Aorta (tissue), 5 donors: ENCODE results near the gene NEK6. TPM values are rescaled to one million over a fixed set of nuclear protein-coding genes. Genes with fewer than 3 reads are reported as not detected.

ENCODE experiments used
- ATAC-seq: fragments of 200-7000 bp; cut with Tn5 transposase; one replicate; pipeline ENCODE4 v1.9.1; 2022; ENCODE audit warnings: moderate library complexity; ENCODE audit not compliant: low FRiP score
- DNase-seq, 2 donors: peaks; one replicate each; pipeline ENCODE4 v3.0.0-alpha.2; 2020
- H3K27ac ChIP-seq, 2 donors: one replicate each; pipeline ENCODE4 v1.5.1; 2013; ENCODE audit warnings: low read length in 2 of 2, mild to moderate bottlenecking in 2 of 2, moderate library complexity in 2 of 2, control low read depth in 1 of 2, inconsistent platforms in 1 of 2, low read depth in 1 of 2
- H3K27me3 ChIP-seq, 2 donors: one replicate each; pipeline ENCODE4 v1.6.1; 2013; ENCODE audit warnings: control low read depth in 1 of 2, low read length in 1 of 2, mild to moderate bottlenecking in 1 of 2, moderate library complexity in 1 of 2; ENCODE audit not compliant: insufficient read depth in 2 of 2, control insufficient read depth in 1 of 2
- H3K36me3 ChIP-seq, 2 donors: one replicate each; pipeline ENCODE4 v1.6.1; 2013; ENCODE audit warnings: control low read depth in 1 of 2, low read length in 1 of 2, mild to moderate bottlenecking in 1 of 2; ENCODE audit not compliant: insufficient read depth in 2 of 2, control insufficient read depth in 1 of 2
- H3K4me1 ChIP-seq, 2 donors: one replicate each; pipeline ENCODE4 v1.6.1; 2013; ENCODE audit warnings: low read length in 2 of 2, control low read depth in 1 of 2, mild to moderate bottlenecking in 1 of 2, moderate library complexity in 1 of 2; ENCODE audit not compliant: insufficient read depth in 2 of 2, control insufficient read depth in 1 of 2
- H3K4me3 ChIP-seq, 2 donors: one replicate each; pipeline ENCODE4 v1.5.1; 2013; ENCODE audit warnings: low read length in 2 of 2, control low read depth in 1 of 2, mild to moderate bottlenecking in 1 of 2
- H3K9me3 ChIP-seq: one replicate; pipeline ENCODE4 v1.6.1; 2013; ENCODE audit warnings: mild to moderate bottlenecking, low read length; ENCODE audit not compliant: control insufficient read depth
- WGBS, 2 donors: extraction: QIAGEN DNeasy Blood & Tissue Kit; methylation state at CpG; one replicate each; pipeline ENCODE4 v1.1.7; 2013; 5-methylcytosine and 5-hydroxymethylcytosine counted together
- intact Hi-C, 2 donors: fragments of 100-400 bp; cut with DNase I; formaldehyde crosslinking; loops; one replicate each; pipeline versions ENCODE4 v1.14.2 to v1.15.0; 2022
- polyA plus RNA-seq, 2 donors: library from polyadenylated mRNA; stranded (reverse); fragments of 200-250 nt; gene quantifications; one replicate each; pipeline ENCODE4 v1.2.3, GENCODE V29; 2013
- total RNA-seq, 2 donors: library from RNA; stranded (reverse); fragmentation: NEBNext Ultra II Directional; extraction: Animal tissue kit (Norgen Biotek cat#: 25700); gene quantifications; one replicate each; pipeline ENCODE4 v1.2.1, GENCODE V29; 2021
- donor health status: healthy with polysubstance abuse.
- donor health status: Bipolar disorder and iron deficiency.
- donor health status: DM: no; HTN: no; CAD: no.
- donor health status: DM: no; HTN: no; CAD: no.
- donor health status: DM: yes; HTN: yes; CAD: no.

Gene NEK6
- total and polyA plus RNA-seq, 4 donors: 8.2 to 72.8 (median 37.0) TPM

DNA sequence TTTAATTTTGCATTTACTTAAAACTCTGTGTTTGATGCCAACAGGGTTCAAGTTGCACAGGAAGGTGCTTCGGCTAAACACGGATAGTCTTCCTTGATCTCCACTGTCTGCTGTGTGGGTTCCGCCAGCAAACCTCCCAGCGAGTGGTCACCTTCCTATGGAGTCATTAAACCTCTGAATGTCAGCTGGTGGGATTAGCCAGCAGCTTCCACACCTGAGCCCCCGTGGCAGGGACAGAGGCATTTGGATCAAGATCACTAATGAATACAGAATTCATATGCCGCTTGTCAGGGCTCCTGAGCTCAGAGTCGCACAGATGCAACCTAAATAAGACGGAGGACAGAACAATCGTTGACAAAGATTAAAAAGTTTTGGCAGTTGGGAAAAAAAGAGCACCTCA lies 118.0 kb downstream of the NEK6 start:
- H3K9me3 ChIP-seq: no peaks in the 10 kb centered on the region
- peaks cover 2 to 6% of the 10 kb centered on the region in 2 donors for H3K36me3 ChIP-seq
- 91 to 94% methylated on average over 9 of the region's 9 CpGs for WGBS, 2 donors
- intact Hi-C loops: no loop called here
- no peak overlapping the region for H3K27ac ChIP-seq
- no peak for ATAC-seq
- peaks cover 4 to 5% of the 10 kb centered on the region in 2 donors for H3K4me1 ChIP-seq
- H3K4me3 ChIP-seq: no peak overlapping the region
- DNase-seq: no peak
- H3K27me3 ChIP-seq: no peaks in the 10 kb centered on the region

DNA sequence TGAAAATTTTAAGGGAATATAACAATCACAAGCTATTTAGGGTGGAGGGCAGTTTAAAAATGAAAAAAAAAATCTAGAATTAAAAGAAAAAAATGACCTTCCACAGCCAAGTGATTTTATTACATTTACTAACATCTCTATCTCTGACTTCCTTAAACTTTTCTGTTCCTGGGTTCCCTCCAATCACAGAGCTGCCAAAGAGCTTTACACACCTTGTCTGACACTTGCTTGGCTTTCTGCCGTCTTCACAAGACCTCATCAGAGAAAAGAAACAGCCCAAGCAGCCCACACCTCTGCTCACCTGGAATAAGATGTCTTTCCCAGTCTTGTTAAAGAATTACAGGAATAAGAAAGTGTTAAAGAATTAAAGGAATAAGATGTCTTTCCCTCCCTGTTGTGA lies 118.6 kb downstream of the NEK6 start:
- 56 to 65% methylated on average over 1 of the region's 1 CpG for WGBS, 2 donors
- no peak for ATAC-seq

DNA sequence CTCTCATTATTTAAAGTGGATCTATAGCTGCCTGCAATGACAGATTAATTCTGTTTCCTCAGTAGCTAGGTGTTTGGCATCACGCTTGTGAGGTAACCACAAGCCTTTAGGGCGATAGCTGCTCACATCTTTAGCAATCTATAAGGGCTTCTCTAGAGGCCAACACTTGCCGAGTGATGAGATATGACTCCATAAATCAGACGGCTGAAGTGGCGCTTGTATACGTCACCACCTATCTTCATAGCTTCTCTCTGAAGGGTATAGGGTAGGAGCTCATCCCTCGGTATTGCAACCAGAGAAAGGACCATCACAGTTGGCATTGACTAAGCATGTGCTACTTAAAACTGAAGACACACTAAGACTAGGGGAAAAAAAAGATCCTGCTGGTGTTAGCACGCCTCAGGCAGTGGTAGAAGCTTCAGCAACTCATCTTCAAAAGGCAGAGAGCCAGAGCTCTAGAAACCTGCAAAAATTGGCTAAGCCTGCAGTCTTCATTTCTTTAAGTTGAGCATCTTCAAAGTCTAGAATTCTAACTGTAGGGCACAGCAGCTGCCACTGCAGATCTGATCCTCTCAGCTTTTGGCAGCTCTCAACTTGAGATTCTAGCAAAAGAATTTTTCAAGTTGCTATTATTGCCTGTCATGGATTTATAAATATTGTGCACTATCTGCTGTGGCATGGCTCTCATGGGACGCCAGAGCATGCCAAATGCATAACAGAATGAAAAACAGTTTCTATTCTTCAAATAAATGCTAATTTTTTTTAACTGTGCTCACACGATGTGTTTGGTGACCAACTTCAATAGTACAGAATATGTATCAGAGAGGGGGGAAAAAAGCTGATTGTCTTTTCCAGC lies 120.0 kb downstream of the NEK6 start:
- 72 to 75% methylated on average over 10 of the region's 10 CpGs for WGBS, 2 donors
- no peak for ATAC-seq
- intact Hi-C loops: no loop called here

More for the DNA sequence above, 118.6 kb downstream of the NEK6 start:
- Histone ChIP-seq H3K27me3 (no peaks in the 10 kb centered on the region), H3K27ac (no peak overlapping the region), H3K4me3 (no peak overlapping the region), H3K36me3 (peaks cover 2 to 6% of the 10 kb centered on the region in 2 donors), H3K4me1 (peaks cover 4 to 5% of the 10 kb centered on the region in 2 donors), H3K9me3 (no peaks in the 10 kb centered on the region)
- intact Hi-C loops: no loop called here
- no peak for DNase-seq

DNA sequence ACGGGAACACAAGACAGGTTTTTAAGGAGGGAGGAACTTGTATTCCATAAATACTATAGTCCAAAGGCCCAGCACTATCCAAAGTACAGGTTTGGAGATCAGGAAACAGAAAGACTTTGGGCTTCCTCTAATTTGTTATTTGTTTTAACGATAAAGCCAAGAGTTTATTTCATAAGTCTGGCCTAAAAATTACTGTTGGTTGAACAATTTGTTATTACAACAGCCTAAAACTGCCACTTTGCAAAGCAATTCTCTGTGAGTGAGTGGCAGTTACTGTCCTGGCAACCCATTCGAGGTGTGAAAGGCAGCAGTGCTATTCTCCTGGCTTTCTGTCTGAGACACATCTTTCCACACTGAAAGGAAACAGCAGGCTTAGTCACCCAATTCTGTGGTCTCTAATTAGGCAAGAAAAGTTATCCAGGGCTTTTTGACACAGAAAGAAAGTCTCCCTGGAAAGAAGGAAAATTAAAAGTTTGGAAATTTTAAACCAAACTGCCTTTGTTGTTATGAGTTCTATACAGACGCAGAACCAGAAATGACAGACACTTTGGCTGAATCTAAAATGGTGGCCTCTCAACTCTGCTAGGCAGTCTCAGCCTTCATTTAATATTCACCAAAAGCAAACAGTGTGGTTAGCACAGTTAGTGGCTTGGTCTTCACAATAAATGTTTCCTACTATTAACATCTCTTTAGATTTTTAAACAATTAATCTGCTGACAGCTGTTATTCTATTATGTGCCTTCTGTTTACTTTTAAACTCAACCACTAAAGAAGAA lies 123.6 kb downstream of the NEK6 start:
- Histone ChIP-seq H3K36me3 (peaks cover 2 to 12% of the 10 kb centered on the region in 2 donors), H3K27ac (no peak overlapping the region), H3K9me3 (no peaks in the 10 kb centered on the region), H3K4me1 (peaks cover 3 to 5% of the 10 kb centered on the region in 2 donors), H3K27me3 (no peaks in the 10 kb centered on the region), H3K4me3 (no peak overlapping the region)
- ATAC-seq (no peak), DNase-seq (no peak)
- intact Hi-C loops: no loop called here
- WGBS, 2 donors: 86 to 88% methylated on average over 4 of the region's 4 CpGs

More for the DNA sequence above, 120.0 kb downstream of the NEK6 start:
- Histone ChIP-seq H3K4me1 (peaks cover 4 to 5% of the 10 kb centered on the region in 2 donors), H3K36me3 (peaks cover 2 to 6% of the 10 kb centered on the region in 2 donors), H3K9me3 (no peaks in the 10 kb centered on the region), H3K27me3 (no peaks in the 10 kb centered on the region), H3K27ac (no peak overlapping the region), H3K4me3 (no peak overlapping the region)
- DNase-seq: no peak

DNA sequence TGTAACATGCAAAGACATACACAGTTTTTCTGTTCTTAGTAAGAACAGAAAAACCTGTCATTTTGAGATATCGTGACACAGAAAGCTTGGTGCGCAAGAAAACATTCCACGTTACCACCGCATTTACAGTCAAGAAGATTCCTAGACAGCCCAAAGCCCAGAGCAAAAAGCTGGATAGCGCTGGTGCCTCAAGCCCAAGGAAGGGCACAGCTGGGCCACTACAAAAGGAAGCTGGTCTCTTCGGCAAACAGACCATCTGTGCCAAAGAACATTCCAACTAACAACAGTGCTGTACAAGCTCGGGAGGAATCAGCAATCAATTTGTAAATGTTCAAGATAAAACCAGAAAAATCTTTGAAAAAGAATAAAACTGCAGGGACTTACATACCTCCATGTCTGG lies 126.5 kb downstream of the NEK6 start:
- Histone ChIP-seq H3K4me1 (no peaks in the 10 kb centered on the region), H3K36me3 (peaks cover 2 to 12% of the 10 kb centered on the region in 2 donors), H3K4me3 (no peak overlapping the region), H3K27me3 (no peaks in the 10 kb centered on the region), H3K9me3 (no peaks in the 10 kb centered on the region), H3K27ac (no peak overlapping the region)
- 80% methylated on average over 7 of the region's 7 CpGs for WGBS, 2 donors
- no peak for ATAC-seq
- no peak for DNase-seq
- intact Hi-C loops: no loop called here

DNA sequence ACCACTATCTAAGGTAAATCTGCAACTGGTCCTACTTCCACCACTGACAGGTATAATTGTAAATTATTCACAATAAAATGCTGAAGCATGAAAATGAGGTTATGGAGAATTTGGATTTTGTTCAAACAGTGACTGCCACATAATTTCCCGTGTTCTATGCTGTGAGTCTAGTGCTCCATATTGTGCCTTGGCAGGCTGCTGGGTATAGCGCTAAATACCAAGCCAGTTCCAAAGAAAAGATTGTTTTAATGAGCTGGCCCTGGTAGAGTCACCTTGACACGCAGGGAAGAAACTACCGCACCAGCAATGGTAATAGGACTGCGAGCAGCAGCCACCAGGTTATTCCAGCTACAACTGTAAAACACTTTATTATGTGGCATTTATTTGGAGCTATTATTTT lies 127.1 kb downstream of the NEK6 start:
- Histone ChIP-seq H3K9me3 (no peaks in the 10 kb centered on the region), H3K36me3 (peaks cover 1 to 10% of the 10 kb centered on the region in 2 donors), H3K27ac (no peak overlapping the region), H3K27me3 (no peaks in the 10 kb centered on the region), H3K4me3 (no peak overlapping the region), H3K4me1 (no peaks in the 10 kb centered on the region)
- DNase-seq (no peak), ATAC-seq (no peak)
- WGBS, 2 donors: 55 to 57% methylated on average over 5 of the region's 5 CpGs
- intact Hi-C loops: no loop called here

DNA sequence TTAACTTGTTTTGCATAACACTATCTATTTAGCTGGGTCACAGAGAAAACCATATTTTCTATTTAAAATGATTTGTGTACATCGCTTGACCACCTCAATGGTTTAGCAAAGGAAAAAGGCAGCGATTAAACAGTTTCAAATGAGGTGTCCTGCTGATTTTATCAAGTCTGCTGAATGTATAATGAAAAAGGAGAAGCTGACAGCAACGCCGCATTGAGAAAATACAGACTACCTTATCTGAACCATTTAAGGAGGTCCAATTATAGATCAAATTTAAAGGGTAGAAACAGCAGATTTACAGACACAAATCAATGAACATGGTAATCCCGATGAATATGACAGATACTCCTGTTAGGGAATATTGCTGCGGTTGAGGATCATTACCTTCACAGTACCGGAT lies 127.9 kb downstream of the NEK6 start:
- ATAC-seq: no peak
- 91 to 96% methylated on average over 7 of the region's 7 CpGs for WGBS, 2 donors

DNA sequence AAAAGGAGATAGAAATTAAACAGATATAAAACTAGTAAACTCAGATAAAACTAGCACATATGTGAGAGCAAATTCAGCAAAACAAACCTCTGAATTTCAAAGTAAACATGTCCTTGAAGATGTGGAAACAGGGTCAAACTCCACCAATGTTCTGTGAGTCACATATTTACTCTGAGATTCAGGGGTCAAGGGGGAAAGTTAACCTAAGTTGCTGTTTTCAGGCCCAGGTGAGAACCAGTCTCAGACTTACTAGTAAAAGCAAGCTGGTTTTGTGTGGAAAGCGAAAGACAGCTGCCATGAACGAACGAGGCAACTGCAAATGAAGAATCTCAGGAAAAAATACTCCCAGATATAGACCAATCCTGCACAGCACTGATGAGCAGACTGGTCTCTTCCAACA lies 128.5 kb downstream of the NEK6 start:
- H3K9me3 ChIP-seq: no peaks in the 10 kb centered on the region
- WGBS, 2 donors: 94 to 98% methylated on average over 3 of the region's 3 CpGs
- H3K27me3 ChIP-seq: no peaks in the 10 kb centered on the region
- H3K36me3 ChIP-seq: peaks cover 0 to 7% of the 10 kb centered on the region in 2 donors
- DNase-seq: no peak
- intact Hi-C loops: no loop called here
- no peak overlapping the region for H3K4me3 ChIP-seq
- no peak for ATAC-seq
- H3K4me1 ChIP-seq: no peaks in the 10 kb centered on the region
- no peak overlapping the region for H3K27ac ChIP-seq

More for the DNA sequence above, 127.9 kb downstream of the NEK6 start:
- H3K9me3 ChIP-seq: no peaks in the 10 kb centered on the region
- peaks cover 0 to 7% of the 10 kb centered on the region in 2 donors for H3K36me3 ChIP-seq
- no peak overlapping the region for H3K27ac ChIP-seq
- no peak for DNase-seq
- H3K4me1 ChIP-seq: no peaks in the 10 kb centered on the region
- intact Hi-C loops: no loop called here
- H3K27me3 ChIP-seq: no peaks in the 10 kb centered on the region
- no peak overlapping the region for H3K4me3 ChIP-seq
